ENCODE data around the gene CPAMD8.

The CPAMD8 gene

DNA sequence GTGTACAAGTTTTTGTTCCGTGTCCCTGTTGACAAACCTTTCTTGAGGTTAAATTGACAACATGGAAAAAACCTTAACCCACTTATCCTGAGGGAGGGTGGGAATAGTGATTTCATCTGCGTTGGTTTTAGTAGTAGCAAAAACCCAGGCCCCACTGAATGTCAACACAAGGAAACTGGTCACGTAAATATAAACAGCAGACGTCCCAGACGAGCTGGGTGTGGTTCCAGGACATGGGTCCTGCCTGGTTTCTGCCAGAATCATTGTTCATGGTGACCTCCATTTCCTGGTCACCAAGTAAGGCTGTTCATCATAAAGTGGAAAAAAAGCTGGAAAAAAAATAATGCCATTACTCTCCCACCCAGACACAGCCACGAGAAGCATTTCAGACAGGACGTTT lies 154.7 kb downstream of the CPAMD8 start:
- Histone ChIP-seq H3K4me3 (ENCODE audit: control insufficient read depth in 1 of 7, extremely low read depth in 1 of 7, insufficient read depth in 4 of 7, low read depth in 2 of 7, low read length in 6 of 7) (no peak overlapping the region), H3K27ac (ENCODE audit: insufficient read depth in 1 of 2, low read depth in 1 of 2, low read length in 2 of 2, poor library complexity in 1 of 2, severe bottlenecking in 2 of 2) (no peak overlapping the region), H3K36me3 (ENCODE audit: control insufficient read depth in 4 of 4, insufficient read depth in 4 of 4, low read length in 3 of 4) (peaks cover 9 to 71% (median 47%) of the 10 kb centered on the region in 4 experiments), H3K4me1 (ENCODE audit: control extremely low read depth in 1 of 4, control insufficient read depth in 4 of 4, insufficient read depth in 4 of 4, low read length in 3 of 4) (peaks cover 0 to 11% (median 8%) of the 10 kb centered on the region in 4 experiments), H3K27me3 (replicated peaks in 2 of 5; ENCODE audit: control insufficient read depth in 4 of 5, insufficient read depth in 5 of 5, low read length in 4 of 5) (no peaks in the 10 kb centered on the region), H3K9me3 (ENCODE audit: control extremely low read depth in 1 of 5, control insufficient read depth in 4 of 5, insufficient read depth in 2 of 5, low read depth in 1 of 5, low read length in 4 of 5) (peaks cover 0 to 9% (median 0%) of the 10 kb centered on the region in 5 experiments)
- CTCF ChIA-PET = no interaction called here
- POLR2A ChIA-PET = no interaction called here
- WGBS (ENCODE audit: insufficient coverage) = 95% methylated on average over 6 of the region's 7 CpGs
- DNase-seq = no peak

GRCh38 chr19:16869331-16869972 lies 157.2 kb downstream of the CPAMD8 start:
- no peaks in the 10 kb centered on the region for H3K27me3 ChIP-seq (replicated peaks in 2 of 5; ENCODE audit: control insufficient read depth in 4 of 5, insufficient read depth in 5 of 5, low read length in 4 of 5)
- CTCF ChIA-PET = no interaction called here
- POLR2A ChIA-PET = no interaction called here
- WGBS (ENCODE audit: insufficient coverage) = 97% methylated on average over 25 of the region's 30 CpGs
- DNase-seq = no peak
- H3K9me3 ChIP-seq (ENCODE audit: control extremely low read depth in 1 of 5, control insufficient read depth in 4 of 5, insufficient read depth in 2 of 5, low read depth in 1 of 5, low read length in 4 of 5) = peaks cover 0 to 6% (median 0%) of the 10 kb centered on the region in 5 experiments
- no peak overlapping the region for H3K4me3 ChIP-seq (ENCODE audit: control insufficient read depth in 1 of 7, extremely low read depth in 1 of 7, insufficient read depth in 4 of 7, low read depth in 2 of 7, low read length in 6 of 7)
- no peaks in the 10 kb centered on the region for H3K4me1 ChIP-seq (ENCODE audit: control extremely low read depth in 1 of 4, control insufficient read depth in 4 of 4, insufficient read depth in 4 of 4, low read length in 3 of 4)
- H3K36me3 ChIP-seq (ENCODE audit: control insufficient read depth in 4 of 4, insufficient read depth in 4 of 4, low read length in 3 of 4) = peaks cover 10 to 77% (median 53%) of the 10 kb centered on the region in 4 experiments
- H3K27ac ChIP-seq (ENCODE audit: insufficient read depth in 1 of 2, low read depth in 1 of 2, low read length in 2 of 2, poor library complexity in 1 of 2, severe bottlenecking in 2 of 2) = no peak overlapping the region

DNA sequence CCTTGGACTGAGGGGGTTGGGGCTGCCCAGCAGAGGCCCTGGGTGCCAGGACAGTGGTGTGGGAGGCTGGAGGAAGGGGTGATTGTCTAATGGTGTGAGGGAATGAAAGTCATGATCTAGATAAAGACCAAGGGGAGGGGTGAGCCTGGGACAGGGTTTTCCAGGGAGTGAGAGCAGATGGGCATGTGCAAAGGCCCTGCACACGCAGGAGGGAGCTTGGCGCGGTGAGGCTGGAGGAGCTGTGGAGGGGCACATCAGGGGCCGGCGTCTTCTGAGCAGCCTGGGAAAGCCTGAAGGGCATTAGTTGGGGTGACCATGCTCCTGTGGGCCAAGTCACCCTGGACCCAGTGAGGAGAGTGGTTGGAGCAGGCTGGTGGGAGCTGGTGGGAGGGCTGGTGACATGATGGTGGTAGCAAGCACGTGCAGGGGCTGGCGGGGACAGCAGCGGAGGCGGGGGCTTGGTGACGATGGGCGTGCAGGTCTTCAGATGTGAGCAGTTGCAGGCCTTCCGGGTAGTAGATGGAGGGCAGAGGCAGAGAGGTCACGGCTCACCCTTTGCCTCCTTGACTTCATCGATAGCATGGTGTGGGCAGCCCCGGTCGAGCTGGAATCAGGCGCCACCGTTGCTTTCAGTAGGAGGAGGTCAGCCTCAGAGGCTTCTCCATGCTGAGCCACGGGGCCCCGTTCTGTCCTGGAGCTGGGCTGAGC lies 158.0 kb downstream of the CPAMD8 start:
- Histone ChIP-seq H3K4me3 (ENCODE audit: control insufficient read depth in 1 of 7, extremely low read depth in 1 of 7, insufficient read depth in 4 of 7, low read depth in 2 of 7, low read length in 6 of 7) (no peak overlapping the region), H3K4me1 (ENCODE audit: control extremely low read depth in 1 of 4, control insufficient read depth in 4 of 4, insufficient read depth in 4 of 4, low read length in 3 of 4) (peaks cover 0 to 2% (median 2%) of the 10 kb centered on the region in 4 experiments), H3K9me3 (ENCODE audit: control extremely low read depth in 1 of 5, control insufficient read depth in 4 of 5, insufficient read depth in 2 of 5, low read depth in 1 of 5, low read length in 4 of 5) (no peaks in the 10 kb centered on the region), H3K36me3 (ENCODE audit: control insufficient read depth in 4 of 4, insufficient read depth in 4 of 4, low read length in 3 of 4) (peaks cover 8 to 84% (median 55%) of the 10 kb centered on the region in 4 experiments), H3K27ac (ENCODE audit: insufficient read depth in 1 of 2, low read depth in 1 of 2, low read length in 2 of 2, poor library complexity in 1 of 2, severe bottlenecking in 2 of 2) (no peak overlapping the region), H3K27me3 (replicated peaks in 2 of 5; ENCODE audit: control insufficient read depth in 4 of 5, insufficient read depth in 5 of 5, low read length in 4 of 5) (no peaks in the 10 kb centered on the region)
- ChIA-PET POLR2A (no interaction called here), CTCF (no interaction called here)
- 95% methylated on average over 19 of the region's 20 CpGs for WGBS (ENCODE audit: insufficient coverage)
- DNase-seq = no peak

GRCh38 chr19:16867211-16867610 lies 159.4 kb downstream of the CPAMD8 start:
- POLR2A ChIA-PET = no interaction called here
- H3K4me1 ChIP-seq (ENCODE audit: control extremely low read depth in 1 of 4, control insufficient read depth in 4 of 4, insufficient read depth in 4 of 4, low read length in 3 of 4) = peaks cover 2 to 14% (median 11%) of the 10 kb centered on the region in 4 experiments
- 99% methylated on average over 9 of the region's 10 CpGs for WGBS (ENCODE audit: insufficient coverage)
- CTCF ChIA-PET = no interaction called here
- H3K27me3 ChIP-seq (replicated peaks in 2 of 5; ENCODE audit: control insufficient read depth in 4 of 5, insufficient read depth in 5 of 5, low read length in 4 of 5) = no peaks in the 10 kb centered on the region
- H3K4me3 ChIP-seq (ENCODE audit: control insufficient read depth in 1 of 7, extremely low read depth in 1 of 7, insufficient read depth in 4 of 7, low read depth in 2 of 7, low read length in 6 of 7) = no peak overlapping the region
- DNase-seq = no peak
- H3K27ac ChIP-seq (ENCODE audit: insufficient read depth in 1 of 2, low read depth in 1 of 2, low read length in 2 of 2, poor library complexity in 1 of 2, severe bottlenecking in 2 of 2) = no peak overlapping the region
- no peaks in the 10 kb centered on the region for H3K9me3 ChIP-seq (ENCODE audit: control extremely low read depth in 1 of 5, control insufficient read depth in 4 of 5, insufficient read depth in 2 of 5, low read depth in 1 of 5, low read length in 4 of 5)
- peaks cover 4 to 84% (median 53%) of the 10 kb centered on the region in 4 experiments for H3K36me3 ChIP-seq (ENCODE audit: control insufficient read depth in 4 of 4, insufficient read depth in 4 of 4, low read length in 3 of 4)

- 48% methylated on average over 5 of the region's 10 CpGs for WGBS (ENCODE audit: insufficient coverage)
- H3K27me3 ChIP-seq (replicated peaks in 2 of 5; ENCODE audit: control insufficient read depth in 4 of 5, insufficient read depth in 5 of 5, low read length in 4 of 5) = peaks cover 0 to 5% (median 0%) of the 10 kb centered on the region in 5 experiments
- CTCF ChIA-PET = no interaction called here
- peaks cover 2 to 16% (median 12%) of the 10 kb centered on the region in 4 experiments for H3K4me1 ChIP-seq (ENCODE audit: control extremely low read depth in 1 of 4, control insufficient read depth in 4 of 4, insufficient read depth in 4 of 4, low read length in 3 of 4)
- POLR2A ChIA-PET = no interaction called here
- H3K27ac ChIP-seq (ENCODE audit: insufficient read depth in 1 of 2, low read depth in 1 of 2, low read length in 2 of 2, poor library complexity in 1 of 2, severe bottlenecking in 2 of 2) = no peak overlapping the region
- H3K9me3 ChIP-seq (ENCODE audit: control extremely low read depth in 1 of 5, control insufficient read depth in 4 of 5, insufficient read depth in 2 of 5, low read depth in 1 of 5, low read length in 4 of 5) = no peaks in the 10 kb centered on the region
- peaks cover 6 to 51% (median 33%) of the 10 kb centered on the region in 4 experiments for H3K36me3 ChIP-seq (ENCODE audit: control insufficient read depth in 4 of 4, insufficient read depth in 4 of 4, low read length in 3 of 4)
- H3K4me3 ChIP-seq (ENCODE audit: control insufficient read depth in 1 of 7, extremely low read depth in 1 of 7, insufficient read depth in 4 of 7, low read depth in 2 of 7, low read length in 6 of 7) = peak overlapping the region in 1 of 7 experiments; percentile 11
- DNase-seq = peak; percentile 18 to 66 (median 63)
Observed at GRCh38 chr19:16862826-16863415, 163.7 kb downstream of the CPAMD8 start.

GRCh38 chr19:16861834-16862233 lies 164.8 kb downstream of the CPAMD8 start:
- Histone ChIP-seq H3K27ac (ENCODE audit: insufficient read depth in 1 of 2, low read depth in 1 of 2, low read length in 2 of 2, poor library complexity in 1 of 2, severe bottlenecking in 2 of 2) (no peak overlapping the region), H3K9me3 (ENCODE audit: control extremely low read depth in 1 of 5, control insufficient read depth in 4 of 5, insufficient read depth in 2 of 5, low read depth in 1 of 5, low read length in 4 of 5) (no peaks in the 10 kb centered on the region), H3K36me3 (ENCODE audit: control insufficient read depth in 4 of 4, insufficient read depth in 4 of 4, low read length in 3 of 4) (peaks cover 6 to 45% (median 27%) of the 10 kb centered on the region in 4 experiments), H3K27me3 (replicated peaks in 2 of 5; ENCODE audit: control insufficient read depth in 4 of 5, insufficient read depth in 5 of 5, low read length in 4 of 5) (peaks cover 0 to 5% (median 0%) of the 10 kb centered on the region in 5 experiments), H3K4me1 (ENCODE audit: control extremely low read depth in 1 of 4, control insufficient read depth in 4 of 4, insufficient read depth in 4 of 4, low read length in 3 of 4) (peaks cover 2 to 16% (median 12%) of the 10 kb centered on the region in 4 experiments), H3K4me3 (ENCODE audit: control insufficient read depth in 1 of 7, extremely low read depth in 1 of 7, insufficient read depth in 4 of 7, low read depth in 2 of 7, low read length in 6 of 7) (no peak overlapping the region)
- ChIA-PET POLR2A (no interaction called here), CTCF (no interaction called here)
- WGBS (ENCODE audit: insufficient coverage) = 97% methylated on average over 5 of the region's 5 CpGs
- DNase-seq = no peak

- Histone ChIP-seq H3K4me1 (ENCODE audit: control extremely low read depth in 1 of 4, control insufficient read depth in 4 of 4, insufficient read depth in 4 of 4, low read length in 3 of 4) (peaks cover 2 to 16% (median 12%) of the 10 kb centered on the region in 4 experiments), H3K36me3 (ENCODE audit: control insufficient read depth in 4 of 4, insufficient read depth in 4 of 4, low read length in 3 of 4) (peaks cover 5 to 41% (median 21%) of the 10 kb centered on the region in 4 experiments), H3K4me3 (ENCODE audit: control insufficient read depth in 1 of 7, extremely low read depth in 1 of 7, insufficient read depth in 4 of 7, low read depth in 2 of 7, low read length in 6 of 7) (no peak overlapping the region), H3K27me3 (replicated peaks in 2 of 5; ENCODE audit: control insufficient read depth in 4 of 5, insufficient read depth in 5 of 5, low read length in 4 of 5) (peaks cover 0 to 5% (median 0%) of the 10 kb centered on the region in 5 experiments), H3K27ac (ENCODE audit: insufficient read depth in 1 of 2, low read depth in 1 of 2, low read length in 2 of 2, poor library complexity in 1 of 2, severe bottlenecking in 2 of 2) (no peak overlapping the region), H3K9me3 (ENCODE audit: control extremely low read depth in 1 of 5, control insufficient read depth in 4 of 5, insufficient read depth in 2 of 5, low read depth in 1 of 5, low read length in 4 of 5) (no peaks in the 10 kb centered on the region)
- POLR2A ChIA-PET = no interaction called here
- peak in 2 of 3 donors; percentile 45 to 63 for DNase-seq
- WGBS (ENCODE audit: insufficient coverage) = 83% methylated on average over 2 of the region's 3 CpGs
- CTCF ChIA-PET = no interaction called here
Observed at GRCh38 chr19:16861011-16861410, 165.6 kb downstream of the CPAMD8 start.
